Transverse colon (tissue), 4 donors: ENCODE results near the gene DEGS2.

Experiments
- CTCF ChIP-seq, 5 experiments: fragments of 200-600 bp in 3 of 5; fragments of 450-650 bp in 2 of 5; sonication (generic) in 3 of 5; IDR thresholded peaks; 1 replicate in 2 of 5; 2 replicates in 3 of 5; pipeline ENCODE4 v1.5.1; 2016 to 2017; ENCODE audit warnings: antibody characterized with exemption in 5 of 5, inconsistent platforms in 3 of 5, mild to moderate bottlenecking in 2 of 5, moderate library complexity in 1 of 5
- EP300 ChIP-seq: sonication (generic); formaldehyde crosslinking; IDR thresholded peaks from one replicate; pipeline ENCODE4 v1.6.1; 2017; ENCODE audit warnings: antibody characterized with exemption, low read depth
- POLR2A ChIP-seq: fragments of 450-650 bp; IDR thresholded peaks from one replicate; pipeline ENCODE4 v1.6.1; 2016; ENCODE audit warnings: antibody characterized with exemption, mild to moderate bottlenecking, moderate library complexity
- POLR2AphosphoS5 ChIP-seq, 3 donors: sonication (generic); formaldehyde crosslinking; IDR thresholded peaks; one replicate each; pipeline ENCODE4 v1.6.1; 2016; ENCODE audit warnings: antibody characterized with exemption in 3 of 3

- TF ChIP-seq CTCF (IDR thresholded peaks at IDR 0.05): no peak
- no peak for TF ChIP-seq POLR2A
- TF ChIP-seq POLR2AphosphoS5 (IDR thresholded peaks at IDR 0.05): no peak
- no peak for TF ChIP-seq EP300
These were observed 49.9 kb downstream of the DEGS2 start for GRCh38 chr14:100109594-100109955.
